SIG-M5 treated with dmso at 0.1 percent for 504 hours (cell line): ENCODE measurements around the gene ZNF442.
A peak's percentile ranks its signal among the peaks of the same experiment; 100 is the strongest.
"Not testable (repeated sequence)": the region's sequence is repeated elsewhere in the genome, so short reads cannot be mapped to it uniquely, and the experiment has no call there.

Source experiments
- DNase-seq: peaks from one replicate; lab custom pipeline; 2025; ENCODE audit not compliant: unreplicated experiment; lab: John Stamatoyannopoulos, UW

Gene ZNF442

DNA sequence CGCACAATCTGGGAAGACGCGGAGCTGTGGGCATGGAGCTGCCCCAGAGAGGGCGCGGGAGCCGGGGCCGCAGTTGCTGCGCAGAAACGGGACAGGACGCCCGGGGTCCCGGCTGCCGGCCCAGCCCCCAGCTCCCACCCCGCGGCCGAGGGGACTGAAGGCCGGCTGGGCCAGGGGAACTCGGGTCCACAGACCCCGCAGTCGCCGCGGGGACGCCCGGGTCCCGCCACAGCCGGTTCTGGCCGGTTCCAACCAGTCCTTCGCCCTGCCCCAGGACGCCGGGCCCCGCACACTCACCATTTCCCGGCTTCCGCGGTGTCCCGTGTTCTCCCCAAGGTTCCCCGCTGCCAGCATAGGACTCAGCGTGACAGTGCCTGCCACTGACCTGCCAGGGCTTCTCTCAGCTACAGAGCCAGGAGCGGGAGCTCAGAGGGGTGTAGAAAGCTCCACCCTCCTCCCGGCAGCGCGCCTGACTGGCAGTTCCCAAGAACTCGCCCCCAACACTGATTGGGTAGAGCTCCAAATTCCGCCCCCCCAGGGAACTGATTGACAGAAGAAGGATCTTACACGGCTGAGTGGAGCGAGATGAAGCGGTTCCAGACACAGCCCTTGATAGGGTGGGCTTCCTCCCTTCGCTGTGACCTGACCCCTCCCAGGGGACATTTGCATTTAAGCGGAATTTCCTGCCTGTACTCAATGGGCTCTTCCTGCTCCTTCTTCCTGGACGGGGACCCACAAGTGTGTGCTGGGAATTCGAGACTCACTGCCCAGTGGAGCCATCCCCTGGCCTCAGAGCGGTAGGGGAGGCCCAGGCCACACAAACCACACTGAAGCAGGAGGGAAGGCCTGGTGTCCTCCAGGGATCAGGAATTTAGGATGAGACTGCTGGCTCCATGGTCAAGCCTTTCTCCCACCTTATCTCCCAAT, at the start of gene ZNF442:
ZNF442 (minus strand) TSS at position 448 of the 927 bp plus-strand sequence. CDS start 2,052 bp downstream, outside the sequence.
- peak; percentile 39 for DNase-seq

DNA sequence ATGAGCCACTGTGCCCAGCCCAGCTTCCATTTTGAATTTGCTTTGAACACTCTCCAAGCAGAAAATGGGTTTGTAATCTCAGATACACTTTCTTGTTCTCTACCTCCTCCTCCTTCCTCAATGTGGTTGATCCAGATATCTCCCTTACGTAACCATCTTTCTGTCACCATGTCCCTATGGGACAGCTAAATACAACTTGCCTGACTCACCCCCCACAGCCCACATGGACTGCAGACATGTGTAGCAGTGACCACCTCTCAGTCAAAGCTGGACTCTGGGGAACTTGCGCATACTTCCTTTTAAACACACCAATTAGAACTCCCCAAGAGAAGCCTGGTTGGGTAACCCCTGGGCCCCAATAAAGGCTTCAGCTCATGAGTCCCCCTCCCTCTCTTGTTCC, 46.4 kb upstream of the ZNF442 start:
- no peak for DNase-seq

DNA sequence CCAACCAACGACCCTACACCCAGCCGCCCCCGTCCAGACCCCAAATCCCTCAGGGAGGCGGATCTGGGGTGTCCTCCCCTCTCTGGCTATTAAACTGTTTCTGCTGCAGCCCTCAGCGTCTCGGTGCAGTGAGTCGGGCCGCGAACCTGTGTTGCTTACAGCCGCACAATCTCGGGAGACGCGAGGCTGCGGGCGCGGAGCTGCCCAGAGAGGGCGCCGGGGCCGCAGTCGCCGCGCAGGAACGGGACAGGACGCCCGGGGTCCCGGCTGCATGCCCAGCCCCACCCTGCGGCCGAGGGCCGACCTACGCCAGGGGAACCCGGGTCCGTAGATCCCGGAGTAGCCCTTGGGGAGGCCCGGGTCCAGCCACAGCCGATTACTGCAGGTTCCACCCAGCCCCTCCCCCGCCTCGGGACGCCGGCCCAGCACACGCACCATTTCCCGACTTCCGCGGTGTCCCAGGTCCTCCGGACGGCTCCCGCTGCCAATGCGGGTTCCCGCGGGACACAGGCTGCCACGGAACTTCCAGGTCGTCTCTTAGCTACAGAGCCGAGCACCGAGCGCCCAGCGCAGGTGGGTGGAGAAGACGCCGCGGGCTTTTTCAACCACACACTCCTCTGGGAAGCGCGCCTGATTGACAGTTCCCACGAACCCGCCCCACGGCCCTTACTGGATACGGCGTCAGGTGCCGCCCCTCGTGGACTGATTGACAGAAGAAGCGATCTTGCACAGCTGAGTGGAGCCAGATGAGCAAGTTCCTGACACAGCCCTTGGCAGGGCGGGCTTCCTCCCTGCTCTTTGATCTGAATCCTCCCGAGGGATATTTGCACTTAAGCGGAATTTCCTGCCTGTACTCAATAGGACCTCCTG, 35.4 kb upstream of the ZNF442 start, which contains the start of gene ZNF799:
ZNF799 (minus strand) TSS at position 639 of the 870 bp plus-strand sequence; CDS start at position 438, 201 bp downstream.
- peak; percentile 93 for DNase-seq

DNA sequence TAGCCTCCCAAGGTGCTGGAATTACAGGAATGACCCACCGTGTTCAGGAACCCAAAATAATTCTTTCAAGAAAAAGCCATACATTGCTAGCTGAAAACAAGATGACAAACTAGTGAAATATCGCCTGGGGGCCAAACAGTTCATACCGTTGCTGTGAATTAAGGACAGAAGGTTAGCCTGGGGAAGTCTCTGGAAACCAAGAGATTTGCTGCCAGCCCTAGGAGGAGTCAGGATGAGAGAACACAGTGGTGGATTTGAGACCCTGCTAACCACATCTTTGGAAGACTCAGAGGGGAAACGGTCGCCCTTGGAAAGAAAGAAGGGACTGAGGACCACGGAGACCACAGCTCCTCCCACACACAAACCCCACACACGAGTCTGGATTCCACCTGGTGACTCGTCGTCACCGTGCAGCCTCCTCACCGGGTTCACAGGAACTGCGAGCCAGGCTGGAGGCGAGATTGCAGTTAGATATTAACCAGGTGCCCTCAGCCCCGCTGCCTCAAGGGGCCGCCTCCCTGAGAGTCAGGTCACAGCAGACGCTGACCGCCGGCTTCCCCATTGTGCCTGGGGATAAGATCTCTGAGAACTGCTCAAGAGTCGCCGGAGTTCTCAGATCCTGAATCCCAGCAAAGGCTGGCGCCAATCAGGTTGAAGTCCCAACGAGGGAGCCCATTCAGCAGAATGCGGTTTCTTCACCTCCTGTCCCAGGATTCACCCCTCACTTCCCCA, 34.6 kb upstream of the ZNF442 start:
- not testable (repeated sequence) for DNase-seq

DNA sequence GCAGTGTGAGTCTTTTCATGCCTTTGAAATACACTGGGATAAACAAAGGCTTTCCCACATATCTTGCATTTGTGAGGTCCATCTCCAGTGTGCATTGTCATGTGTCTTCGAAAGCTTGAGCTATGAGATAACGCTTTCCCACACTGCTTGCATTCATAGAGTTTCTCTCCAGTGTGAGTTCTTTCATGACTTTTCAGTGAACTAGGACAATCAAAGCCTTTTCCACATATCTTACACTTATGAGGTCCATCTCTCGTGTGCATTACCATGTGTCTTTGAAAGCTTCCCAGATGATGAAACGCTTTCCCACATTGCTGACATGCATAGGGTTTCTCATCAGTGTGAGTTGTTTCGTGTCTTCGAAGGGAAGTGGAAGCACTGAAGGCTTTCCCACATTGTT, 25.7 kb upstream of the ZNF442 start:
- not testable (repeated sequence) for DNase-seq

DNA sequence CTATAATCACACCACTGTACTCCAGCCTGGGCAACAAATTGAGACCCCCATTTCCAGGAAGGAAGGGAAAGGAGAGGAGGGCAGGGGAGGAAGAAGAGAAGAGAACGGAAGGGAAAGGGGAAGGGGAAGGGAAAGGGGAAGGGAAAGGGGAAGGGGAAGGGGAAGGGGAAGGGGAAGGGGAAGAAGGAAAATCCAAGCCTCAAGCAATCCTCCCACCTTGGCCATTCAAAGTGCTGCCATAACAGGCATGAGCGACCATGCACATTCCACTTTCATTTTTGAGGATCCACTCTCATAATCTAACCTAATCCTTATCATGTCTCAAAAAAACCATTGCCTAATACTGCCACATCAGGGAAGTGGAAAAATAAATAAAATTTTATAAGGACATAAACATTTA, 20.9 kb upstream of the ZNF442 start:
- not testable (repeated sequence) for DNase-seq

DNA sequence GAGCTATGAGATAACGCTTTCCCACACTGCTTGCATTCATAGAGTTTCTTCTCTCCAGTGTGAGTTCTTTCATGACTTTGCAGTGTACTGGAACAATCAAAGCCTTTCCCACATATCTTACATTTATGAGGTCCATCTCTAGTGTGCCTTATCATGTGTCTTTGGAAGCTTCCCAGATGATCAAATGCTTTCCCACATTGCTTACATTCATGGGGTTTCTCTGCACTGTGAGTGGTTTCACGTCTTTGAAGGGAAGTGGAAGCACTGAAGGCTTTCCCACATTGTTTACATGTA, 14.9 kb upstream of the ZNF442 start:
- DNase-seq, result no peak

DNA sequence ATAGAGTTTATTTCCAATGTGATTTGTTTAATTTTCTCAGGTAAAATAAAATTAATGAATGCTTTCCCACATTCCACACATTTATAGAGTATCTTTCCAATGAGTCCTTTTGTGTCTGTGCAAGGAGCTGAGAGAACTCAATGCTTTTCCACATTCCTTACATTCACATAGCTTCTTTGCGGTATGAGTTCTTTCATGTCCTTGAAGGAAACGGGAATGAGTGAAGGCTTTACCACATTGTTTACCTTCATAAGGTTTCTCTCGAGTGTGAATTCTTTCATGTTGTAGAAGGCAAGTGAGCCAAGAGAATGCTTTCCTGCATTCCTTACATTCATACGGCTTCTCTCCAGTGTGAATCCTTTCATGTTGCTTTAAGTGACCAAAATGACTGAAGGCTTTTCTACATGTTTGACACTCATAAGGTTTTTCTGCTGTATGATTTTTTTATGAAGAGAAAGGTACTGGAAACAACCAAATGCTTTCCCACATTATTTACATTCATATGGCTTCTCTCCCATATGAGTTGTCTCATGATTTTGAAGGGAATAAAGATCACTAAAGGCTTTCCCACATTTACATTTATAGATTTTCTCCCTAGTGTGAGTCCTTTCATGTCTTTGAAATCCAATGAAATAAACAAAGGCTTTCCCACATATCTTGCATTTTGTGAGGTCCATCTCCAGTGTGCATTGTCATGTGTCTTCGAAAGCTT, 14.4 kb upstream of the ZNF442 start:
- DNase-seq, result no peak

DNA sequence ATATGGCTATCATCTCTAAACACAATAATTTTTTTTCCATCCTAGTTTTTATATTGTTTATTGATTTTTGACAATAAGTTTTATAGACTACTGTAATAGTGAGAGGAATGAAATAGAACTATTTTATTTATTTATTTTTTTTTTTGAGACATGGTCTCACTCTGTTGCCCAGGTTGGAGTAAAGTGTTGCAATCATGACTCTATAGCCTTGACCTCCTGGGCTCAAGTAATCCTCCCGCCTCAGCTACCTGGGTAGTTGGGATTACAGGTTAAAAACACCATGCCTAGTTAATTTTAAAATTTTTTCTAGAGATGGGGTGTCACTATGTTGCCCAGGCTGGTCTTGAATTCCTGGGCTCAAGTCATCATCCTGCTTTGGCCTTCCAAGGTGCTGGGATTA, 8.5 kb upstream of the ZNF442 start:
- DNase-seq, result no peak

DNA sequence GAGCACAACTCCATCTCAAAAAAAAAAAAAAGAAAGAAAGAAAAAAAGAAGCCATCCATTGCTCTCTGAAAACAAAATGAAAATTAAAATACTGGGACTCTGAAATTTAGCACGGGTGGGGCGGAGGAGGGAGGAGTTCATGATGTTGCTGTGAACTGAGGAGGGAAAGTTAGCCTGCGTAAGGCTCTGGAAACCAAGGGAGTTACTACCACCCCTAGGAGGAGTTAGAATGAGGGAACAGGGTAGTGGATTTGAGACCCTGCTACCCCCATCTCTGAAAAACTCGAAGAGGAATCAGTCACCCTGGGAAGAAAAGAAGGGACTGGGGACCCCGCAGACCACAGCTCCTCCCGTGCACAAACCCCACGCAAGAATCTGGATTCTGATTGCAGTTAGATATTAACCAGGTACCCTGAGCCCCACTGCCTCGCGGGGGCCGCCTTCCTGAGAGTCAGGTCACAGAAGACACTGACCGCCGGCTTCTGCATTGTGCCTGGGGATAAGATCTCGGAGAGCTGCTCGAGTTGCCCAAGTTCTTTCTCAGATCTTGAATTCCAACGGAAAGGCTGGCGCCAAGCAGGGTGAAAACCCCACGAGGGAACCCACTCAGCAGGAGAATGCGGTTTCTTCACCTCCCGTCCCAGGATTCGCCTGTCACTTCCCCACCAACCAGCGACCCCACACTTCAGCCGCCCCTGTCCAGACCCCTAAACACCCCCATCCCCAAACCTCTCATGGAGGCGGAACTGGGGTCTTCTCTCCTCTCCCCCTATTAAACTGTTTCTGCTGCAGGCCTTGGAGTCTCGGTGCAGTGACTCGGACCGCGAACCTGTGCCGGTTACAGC, 870 bp downstream of the ZNF442 start:
- no peak for DNase-seq

DNA sequence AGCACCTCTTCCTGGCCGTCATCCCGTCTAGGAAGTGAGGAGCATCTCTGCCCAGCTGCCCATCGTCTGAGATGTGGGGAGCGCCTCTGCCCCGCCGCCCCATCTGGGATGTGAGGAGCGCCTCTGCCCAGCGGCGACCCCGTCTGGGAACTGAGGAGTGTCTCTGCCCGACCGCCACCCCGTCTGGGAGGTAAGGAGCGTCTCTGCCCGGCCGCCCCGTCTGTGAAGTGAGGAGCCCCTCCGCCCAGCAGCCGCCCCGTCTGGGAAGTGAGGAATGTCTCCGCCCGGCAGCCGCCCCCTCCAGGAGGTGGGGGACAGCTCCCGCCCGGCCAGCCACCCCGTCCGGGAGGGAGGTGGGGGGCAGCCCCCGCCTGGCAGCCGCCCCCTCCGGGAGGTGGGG, 3.2 kb downstream of the ZNF442 start:
- not testable (repeated sequence) for DNase-seq

DNA sequence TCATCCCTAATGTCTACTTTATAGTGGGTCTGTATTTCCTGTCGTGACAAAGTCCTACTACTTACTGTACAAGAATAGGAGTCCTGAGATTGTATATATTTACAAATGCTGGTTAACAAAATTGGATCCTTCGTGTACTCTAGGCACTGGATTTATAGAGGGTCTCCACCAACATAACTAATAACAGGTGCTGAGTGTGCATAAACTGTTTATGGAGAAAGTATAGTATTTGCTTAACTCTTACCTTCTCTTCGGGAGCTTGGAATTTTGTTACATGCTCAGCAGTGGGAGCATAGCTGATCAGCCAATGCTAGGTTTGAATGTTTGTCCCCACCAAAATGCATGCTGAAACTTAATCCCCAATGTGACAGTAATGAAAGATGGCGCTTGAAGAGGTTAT, 12.1 kb downstream of the ZNF442 start:
- no peak for DNase-seq

DNA sequence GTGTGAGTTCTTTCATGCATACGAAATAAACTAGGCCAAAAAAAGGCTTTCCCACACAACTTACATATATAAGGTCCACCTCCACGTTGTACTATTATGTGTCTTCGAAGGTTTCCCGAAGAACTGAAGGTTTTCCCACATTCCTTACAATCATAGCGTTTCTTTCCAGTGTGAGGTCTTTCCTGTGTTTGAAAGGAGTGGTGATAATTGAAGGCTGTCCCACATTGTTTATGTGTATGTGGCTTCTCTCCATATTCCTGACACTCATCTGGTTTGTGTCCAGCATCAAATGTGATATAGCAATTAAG, 14.6 kb downstream of the ZNF442 start:
- DNase-seq, result no peak

DNA sequence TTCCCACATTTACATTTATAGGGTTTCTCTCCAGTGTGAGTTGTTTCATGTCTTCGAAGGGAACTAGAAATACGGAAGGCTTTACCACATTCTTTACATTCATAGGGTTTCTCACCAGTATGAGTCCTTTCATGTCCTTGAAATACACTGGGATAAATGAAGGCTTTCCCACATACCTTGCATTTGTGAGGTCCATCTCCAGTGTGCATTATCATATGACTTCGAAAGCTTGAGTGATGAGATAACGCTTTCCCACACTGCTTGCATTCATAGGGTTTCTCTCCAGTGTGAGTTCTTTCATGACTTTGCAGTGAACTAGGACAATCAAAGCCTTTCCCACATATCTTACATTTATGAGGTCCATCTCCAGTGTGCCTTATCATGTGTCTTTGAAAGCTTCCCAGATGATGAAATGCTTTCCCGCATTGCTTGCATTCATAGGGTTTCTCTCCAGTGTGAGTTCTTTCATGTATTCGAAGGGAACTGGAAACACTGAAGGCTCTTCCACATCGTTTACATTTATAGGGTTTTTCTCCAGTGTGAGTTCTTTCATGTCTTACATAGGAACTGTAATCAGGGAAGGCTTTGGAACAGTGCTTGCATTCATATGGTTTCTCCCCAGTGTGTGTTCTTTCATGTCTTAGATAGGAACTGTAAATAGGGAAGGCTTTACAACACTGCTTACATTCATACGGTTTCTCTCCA, 15.1 kb downstream of the ZNF442 start:
- DNase-seq, result no peak

DNA sequence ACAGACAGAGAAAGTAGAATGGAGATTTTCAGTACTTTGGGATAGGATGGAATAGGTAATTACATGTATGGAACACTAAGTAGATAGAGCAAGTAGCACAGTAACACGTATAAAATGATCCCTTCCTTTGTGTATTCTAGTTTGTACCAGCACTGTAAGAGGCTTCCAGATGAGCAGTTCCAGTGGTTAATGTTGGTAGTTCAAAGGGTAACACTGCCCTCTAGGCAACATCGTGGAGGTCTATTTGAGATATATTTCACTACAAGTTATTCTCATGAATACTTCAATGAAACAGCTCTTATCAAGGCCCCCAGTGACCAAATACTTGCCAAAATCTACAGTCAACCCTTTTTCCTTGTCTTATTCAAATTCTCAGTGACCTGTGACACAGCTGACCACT, 18.6 kb downstream of the ZNF442 start:
- no peak for DNase-seq

DNA sequence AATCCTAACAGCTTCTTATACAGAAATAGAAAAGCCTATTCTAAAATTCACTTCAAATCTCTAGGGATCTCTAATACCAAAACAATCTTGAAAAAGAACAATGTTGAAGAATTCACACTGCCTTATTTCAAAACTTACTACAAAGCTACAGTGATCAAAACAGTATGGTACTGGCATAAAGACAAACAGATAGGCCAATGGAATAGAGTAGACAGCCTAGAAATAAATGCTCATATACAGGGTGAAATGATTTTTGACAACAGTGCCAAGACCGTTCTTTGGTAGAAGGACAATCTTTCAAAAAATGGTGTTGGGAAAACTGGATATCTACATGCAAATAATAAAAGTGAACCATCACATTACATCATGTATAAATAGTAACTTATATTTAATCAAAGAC, 20.3 kb downstream of the ZNF442 start:
- DNase-seq, result no peak

DNA sequence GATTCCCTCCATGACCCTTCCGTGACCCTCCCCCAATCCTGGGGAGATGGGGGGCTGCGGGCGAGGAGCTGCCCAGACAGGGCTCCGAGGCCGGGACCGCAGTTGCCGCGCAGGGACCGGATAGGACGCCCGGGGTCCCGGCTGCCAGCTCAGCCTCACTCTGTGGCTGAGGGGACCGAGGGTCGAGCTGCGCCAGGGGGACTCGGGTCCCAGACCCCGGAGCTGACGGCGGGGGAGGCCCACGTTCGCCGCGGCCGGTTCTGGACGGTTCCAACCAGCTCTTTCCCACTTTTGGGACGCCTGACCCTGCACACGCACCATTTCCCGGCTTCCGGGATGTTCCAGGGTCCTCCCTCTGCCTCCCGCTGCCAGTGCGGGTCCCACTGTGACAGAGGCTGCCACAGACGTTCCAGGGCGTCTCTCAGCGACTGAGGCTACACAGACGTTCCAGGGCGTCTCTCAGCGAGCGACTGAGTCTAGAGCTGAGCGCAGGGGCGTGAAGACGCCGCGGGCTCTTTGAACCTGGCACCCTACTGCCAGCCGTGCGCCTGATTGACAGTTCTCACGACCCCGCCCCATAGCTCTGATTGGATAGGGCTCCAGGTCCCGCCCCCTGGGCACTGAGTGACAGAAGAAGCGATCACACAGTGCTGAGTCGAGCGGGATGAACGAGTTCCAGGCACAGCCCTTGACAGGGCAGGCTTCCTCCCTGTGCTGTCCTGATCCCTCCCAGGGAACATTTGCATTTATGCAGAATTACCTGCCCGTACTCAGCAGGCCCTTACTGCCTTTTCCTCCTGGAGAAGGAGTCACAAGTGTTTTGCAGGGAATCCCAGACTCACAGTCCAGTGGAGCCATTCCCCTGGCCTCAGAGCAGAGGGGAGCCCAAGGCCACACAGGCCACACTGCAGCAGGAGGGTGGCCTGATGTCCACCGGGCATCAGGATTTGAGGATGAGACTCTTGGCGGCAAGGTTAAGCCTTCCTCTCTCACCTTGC, 32.0 kb downstream of the ZNF442 start, which contains the start of gene ZNF563:
ZNF563 (minus strand) TSS at position 472 of the 998 bp plus-strand sequence; CDS start at position 321, 151 bp downstream.
- peak; percentile 20 for DNase-seq
